GM21423 (cell line): ENCODE data around the gene ZNF267.
"Not testable (repeated sequence)": the region's sequence is repeated elsewhere in the genome, so short reads cannot be mapped to it uniquely, and the experiment has no call there.

ENCODE experiments used
- ATAC-seq: cut with Tn5 transposase; IDR thresholded peaks from one replicate; pipeline ENCODE4 v1.9.1; 2021; ENCODE audit warnings: mild to moderate bottlenecking, moderate library complexity; ENCODE audit not compliant: unreplicated experiment

The ZNF267 gene

GRCh38 chr16:31873556-31874365 lies at the start of gene ZNF267:
TSS of gene ZNF267 (plus strand) at chr16:31873807. CDS start at chr16:31873967, 160 bp downstream.
- peak; percentile 49 for ATAC-seq

DNA sequence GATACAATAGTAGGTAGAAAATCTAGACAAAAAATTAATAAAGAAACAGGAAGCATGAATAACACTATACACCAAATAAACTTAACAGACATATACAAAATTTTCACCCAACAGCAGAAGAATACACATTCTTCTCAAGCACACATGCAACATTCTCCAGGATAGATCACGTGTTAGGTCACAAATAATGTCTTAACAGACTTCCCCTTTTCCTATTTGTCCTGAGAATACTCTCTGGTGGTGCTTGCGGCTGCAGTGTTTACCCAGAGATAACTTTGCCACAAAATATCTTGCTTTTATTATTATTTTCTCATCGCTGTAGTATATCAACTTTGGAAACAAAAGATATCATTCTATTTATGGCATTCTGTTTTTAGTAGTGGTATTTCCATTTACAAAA lies 40.6 kb upstream of the ZNF267 start:
- no peak for ATAC-seq

DNA sequence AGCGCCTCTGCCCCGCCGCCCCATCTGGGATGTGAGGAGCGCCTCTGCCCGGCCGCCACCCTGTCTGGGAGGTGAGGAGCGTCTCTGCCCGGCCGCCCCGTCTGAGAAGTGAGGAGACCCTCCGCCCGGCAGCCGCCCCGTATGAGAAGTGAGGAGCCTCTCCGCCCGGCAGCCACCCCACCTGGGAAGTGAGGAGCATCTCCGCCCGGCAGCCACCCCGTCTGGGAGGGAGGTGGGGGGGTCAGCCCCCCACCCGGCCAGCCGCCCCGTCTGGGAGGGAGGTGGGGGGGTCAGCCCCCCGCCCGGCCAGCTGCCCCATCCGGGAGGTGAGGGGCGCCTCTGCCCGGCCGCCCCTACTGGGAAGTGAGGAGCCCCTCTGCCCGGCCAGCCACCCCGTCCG lies 37.2 kb upstream of the ZNF267 start:
- ATAC-seq, result not testable (repeated sequence)

- no peak for ATAC-seq
Observed at GRCh38 chr16:31842864-31843263, 30.7 kb upstream of the ZNF267 start.

DNA sequence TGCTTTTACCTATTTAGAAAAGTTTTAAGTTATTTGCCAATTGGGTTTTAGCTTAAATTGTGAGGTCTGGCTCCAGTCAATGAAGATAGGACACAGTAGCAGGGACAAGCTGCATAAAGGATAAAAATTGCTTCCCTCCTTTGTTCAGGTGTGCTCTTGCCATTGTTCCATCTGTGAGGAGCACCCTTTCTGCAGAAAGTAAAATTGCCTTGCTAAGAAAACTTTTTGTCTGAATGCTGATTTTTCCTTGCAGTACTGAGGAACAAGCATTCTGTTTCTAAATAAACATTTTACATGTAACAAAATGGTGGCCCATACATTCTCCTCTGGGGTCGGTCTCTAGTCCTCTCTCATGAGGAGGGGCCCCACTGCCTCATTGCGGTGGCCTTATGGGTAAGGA lies 25.0 kb upstream of the ZNF267 start:
- not testable (repeated sequence) for ATAC-seq

- no peak for ATAC-seq
Observed at GRCh38 chr16:31853291-31853690, 20.3 kb upstream of the ZNF267 start.

DNA sequence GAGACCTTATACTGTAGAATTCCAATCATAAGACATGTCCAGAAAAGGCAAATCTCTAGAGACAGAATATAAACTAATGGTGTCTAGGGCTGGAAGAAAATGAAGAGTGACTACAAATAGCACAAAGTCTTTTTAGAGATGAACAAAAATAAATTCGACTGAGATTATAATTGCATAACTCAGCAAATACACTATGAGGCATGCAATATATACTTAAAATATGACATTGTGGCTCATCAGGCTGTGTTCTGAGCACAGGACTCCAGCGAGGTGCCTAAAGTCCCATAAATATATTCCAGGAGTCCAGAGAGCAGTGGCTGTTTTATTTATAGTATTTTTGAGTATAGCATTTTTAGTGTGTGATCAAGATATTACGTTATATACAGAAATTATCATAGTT lies 13.1 kb upstream of the ZNF267 start:
- no peak for ATAC-seq

DNA sequence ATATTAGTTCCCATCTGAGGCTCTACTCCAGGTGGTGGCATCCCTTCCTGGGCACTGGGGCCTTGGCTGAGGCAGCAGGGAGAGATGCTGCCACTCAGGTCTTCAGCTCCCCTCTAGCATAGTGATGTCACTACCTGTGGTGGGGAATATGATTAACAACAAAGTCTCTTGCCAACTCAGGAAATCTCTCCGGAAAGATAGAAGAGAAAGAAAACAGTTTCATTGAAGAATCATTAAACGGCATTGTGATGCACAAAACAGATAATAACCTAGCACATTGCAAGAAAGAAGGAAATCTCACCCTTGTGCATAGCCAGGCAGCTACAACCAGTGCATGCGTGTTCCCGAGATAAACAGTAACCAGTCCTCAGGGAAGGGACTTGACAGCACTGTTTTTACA lies 12.2 kb upstream of the ZNF267 start:
- ATAC-seq, result no peak

GRCh38 chr16:31862761-31863160 lies 10.8 kb upstream of the ZNF267 start:
- no peak for ATAC-seq

- no peak for ATAC-seq
Observed at GRCh38 chr16:31868164-31868563, 5.4 kb upstream of the ZNF267 start.

GRCh38 chr16:31868691-31869167 lies 4.9 kb upstream of the ZNF267 start:
- no peak for ATAC-seq

- peak; percentile 38 for ATAC-seq
Observed at GRCh38 chr16:31869511-31870201, 4.0 kb upstream of the ZNF267 start.

- no peak for ATAC-seq
Observed at GRCh38 chr16:31870809-31871208, 2.8 kb upstream of the ZNF267 start.

GRCh38 chr16:31871510-31871909 lies 2.1 kb upstream of the ZNF267 start:
- no peak for ATAC-seq

- ATAC-seq, result no peak
Observed at GRCh38 chr16:31872201-31872600, 1.4 kb upstream of the ZNF267 start.

DNA sequence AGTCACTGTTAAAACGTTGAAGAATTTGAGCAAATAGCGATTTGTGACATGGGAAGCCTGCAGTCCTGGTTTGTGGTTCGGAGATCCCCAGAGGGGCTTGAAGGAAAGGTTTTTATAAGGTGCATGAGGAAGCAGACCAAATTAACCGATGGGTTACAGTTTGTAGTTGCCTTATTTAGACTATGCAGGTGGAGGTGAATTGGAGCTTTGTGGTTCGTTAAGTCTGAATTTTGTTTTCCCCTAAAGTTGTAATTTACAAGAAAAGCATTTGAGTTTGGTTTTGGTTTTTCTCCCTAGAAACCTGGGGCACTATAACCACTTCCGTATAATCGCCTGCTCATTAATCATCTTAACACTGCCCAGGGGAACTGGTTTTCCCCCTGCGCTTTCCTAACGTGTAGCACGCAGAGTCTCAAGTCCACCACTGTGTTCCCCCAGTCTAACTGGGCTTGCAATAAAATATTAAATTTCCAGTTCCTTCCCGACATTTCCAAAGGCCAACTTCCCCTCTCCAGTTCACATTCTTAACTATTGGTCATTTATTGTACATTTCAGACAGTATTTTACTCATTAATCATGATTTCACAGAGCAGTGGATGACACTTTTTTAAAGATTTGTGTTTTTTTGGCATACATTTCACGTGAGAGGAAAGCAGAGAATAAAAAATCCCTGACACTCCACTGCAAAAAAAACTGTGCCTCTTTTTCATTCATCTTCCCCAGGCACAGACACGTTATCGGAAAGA lies 932 bp downstream of the ZNF267 start:
- ATAC-seq, result peak; percentile 23

GRCh38 chr16:31875112-31875803 lies 1.7 kb downstream of the ZNF267 start:
- no peak for ATAC-seq

DNA sequence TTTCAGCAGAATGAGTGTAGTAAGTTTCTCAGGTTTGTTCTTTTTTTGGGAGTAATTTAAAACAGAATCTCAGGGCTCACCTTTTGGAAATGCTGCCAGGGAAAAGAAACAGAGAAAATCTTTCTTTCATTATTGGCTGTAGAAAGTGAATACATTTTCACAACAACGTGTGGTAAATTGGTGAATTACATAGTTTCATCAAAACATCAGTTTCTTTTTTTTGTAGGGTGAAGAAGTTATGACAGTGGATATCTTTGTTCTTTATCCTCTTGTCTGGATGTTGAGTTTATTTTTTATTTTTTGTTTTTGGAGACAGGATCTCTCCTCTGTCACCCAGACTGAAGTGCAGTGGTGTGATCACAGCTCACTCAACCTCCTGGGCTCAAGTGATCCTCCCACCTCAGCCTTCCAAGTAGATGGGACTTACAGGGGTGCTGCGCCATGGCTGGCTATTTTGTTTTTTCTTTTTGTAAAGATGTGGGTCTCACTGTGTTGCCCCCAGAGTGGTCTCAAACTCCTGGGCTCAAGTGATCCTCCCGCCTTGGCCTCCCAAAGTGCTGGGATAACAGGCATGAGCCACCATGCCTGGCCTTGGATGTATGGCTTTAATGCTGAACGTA lies 2.4 kb downstream of the ZNF267 start:
- ATAC-seq, result no peak

DNA sequence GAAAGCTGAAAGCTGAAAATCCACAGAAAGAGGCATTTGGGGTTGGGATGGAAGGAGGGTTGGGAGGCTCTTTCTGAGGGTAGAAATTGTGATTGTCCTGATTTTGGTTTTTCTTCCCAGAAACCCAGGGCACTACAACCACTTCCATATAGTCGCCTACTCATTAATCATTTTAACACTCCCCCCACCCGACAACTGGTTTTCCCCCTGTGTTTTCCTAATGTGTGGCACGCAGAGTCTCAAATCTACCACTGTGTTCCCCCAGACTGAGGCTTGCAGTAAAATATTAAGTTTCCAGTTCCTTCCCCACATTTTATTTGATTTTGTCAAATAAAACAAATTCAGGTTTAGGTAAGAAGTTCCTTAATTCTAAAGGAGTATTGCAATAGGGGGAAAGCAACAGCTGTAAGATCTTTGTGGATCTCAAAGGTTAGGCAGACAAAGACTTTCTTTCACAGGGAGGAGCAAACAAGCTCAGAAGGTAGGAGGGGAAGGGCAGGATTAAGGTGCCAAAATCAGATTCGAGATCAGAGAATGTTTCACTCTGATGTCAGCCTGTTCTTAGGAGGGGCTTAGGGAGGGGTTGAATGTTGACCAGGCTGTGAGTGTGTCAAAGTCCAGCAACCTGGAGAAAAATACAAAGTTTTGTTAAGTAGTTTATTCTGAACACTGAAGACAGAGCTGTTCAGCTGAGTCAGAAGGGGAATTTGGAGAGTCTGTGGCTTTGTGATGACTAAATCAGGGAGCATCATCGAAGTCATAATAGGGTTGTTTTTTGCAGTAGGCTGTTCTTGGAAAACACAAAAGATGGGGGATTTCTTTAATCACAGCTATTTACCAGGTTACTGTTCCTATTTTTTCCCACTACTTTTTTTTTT lies 3.6 kb downstream of the ZNF267 start:
- peak; percentile 43 for ATAC-seq
